GM13977 (cell line): ENCODE results near the gene SAA2.
"Not testable (repeated sequence)": the region's sequence is repeated elsewhere in the genome, so short reads cannot be mapped to it uniquely, and the experiment has no call there.

Experiments used
- DNase-seq: peaks from one replicate; pipeline ENCODE4 v3.0.0; 2012; ENCODE audit warnings: low spot score
- CTCF ChIP-seq: IDR thresholded peaks from 2 replicates; pipeline ENCODE4 v1.5.1; 2012; ENCODE audit warnings: mild to moderate bottlenecking, control low read depth; ENCODE audit not compliant: insufficient read depth; ENCODE audit errors: extremely low read depth, missing control alignments
- in situ Hi-C: fragments of 300-500 bp; cut with MboI; formaldehyde crosslinking; loops from one replicate; pipeline ENCODE4 v1.12.0; 2022; ENCODE audit warnings: low sequenced_read_pairs, low pct_unique_long_range_greater_than_20kb, mixed read lengths, inconsistent platforms; ENCODE audit not compliant: unreplicated experiment

SAA2 gene

GRCh38 chr11:18280438-18281045 is 32.1 kb upstream of the SAA2 start:
- TF ChIP-seq CTCF = no peak
- in situ Hi-C loops = no loop called here
- peak; percentile 57 for DNase-seq

GRCh38 chr11:18277565-18278271 is 29.2 kb upstream of the SAA2 start:
- no peak for DNase-seq
- in situ Hi-C loops = no loop called here
- TF ChIP-seq CTCF = no peak

- in situ Hi-C loops = no loop called here
- no peak for TF ChIP-seq CTCF
- DNase-seq = no peak
Measured at GRCh38 chr11:18271206-18271605, 22.7 kb upstream of the SAA2 start.

- in situ Hi-C loops = no loop called here
- no peak for TF ChIP-seq CTCF
Measured at GRCh38 chr11:18270102-18270501, 21.6 kb upstream of the SAA2 start.

GRCh38 chr11:18269252-18269651 is 20.8 kb upstream of the SAA2 start:
- in situ Hi-C loops, DNase-seq: not testable (repeated sequence)

More at GRCh38 chr11:18270102-18270501, 21.6 kb upstream of the SAA2 start:
- DNase-seq = no peak

GRCh38 chr11:18267335-18268133 is 19.1 kb upstream of the SAA2 start:
- in situ Hi-C loops, DNase-seq: not testable (repeated sequence)

- no peak for DNase-seq
- TF ChIP-seq CTCF = no peak
- in situ Hi-C loops = no loop called here
Measured at GRCh38 chr11:18265949-18266348, 17.5 kb upstream of the SAA2 start, which contains the start of gene SAA1. Gene SAA1 (plus strand): TSS chr11:18266264. CDS start chr11:18266888, 624 bp downstream.
